GM12864 (cell line): ENCODE data around the gene AFF4.

Experiments
- DNase-seq: peaks from one replicate; pipeline ENCODE4 v3.0.0-alpha.2; 2011; ENCODE audit warnings: low read depth
- H3K4me3 ChIP-seq: 2 replicates; pipeline ENCODE4 v1.5.1; 2011; ENCODE audit warnings: mild to moderate bottlenecking, low read depth, low read length, control low read depth
- TF ChIP-seq, protein P1 (sequence below): IDR thresholded peaks from 2 replicates; pipeline ENCODE4 v1.5.1; 2011; ENCODE audit warnings: low read depth, mild to moderate bottlenecking, moderate library complexity, low read length, control low read depth, inconsistent platforms; ENCODE audit errors: missing control alignments

The AFF4 gene

DNA sequence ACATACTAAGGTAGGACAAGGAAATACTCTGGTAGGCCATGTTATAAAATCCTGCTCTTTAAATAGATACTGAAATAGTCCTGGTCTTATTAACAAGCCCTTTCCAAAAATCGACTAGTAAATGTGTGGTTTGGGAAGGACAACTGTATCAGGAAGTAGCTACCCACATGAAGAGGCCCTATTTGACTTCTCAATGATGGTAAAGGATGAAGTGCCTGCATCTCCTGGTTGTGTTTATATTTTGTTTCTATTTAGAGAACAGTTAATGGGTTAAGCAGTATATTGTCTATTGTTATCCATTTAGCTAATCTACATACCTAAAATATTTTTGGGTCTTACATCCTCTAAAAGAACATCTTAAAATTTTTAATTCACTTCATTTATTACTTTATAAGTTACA, 109.6 kb downstream of the AFF4 start:
- no peak for DNase-seq
- H3K4me3 ChIP-seq = no peak overlapping the region
- TF ChIP-seq, protein P1, sequence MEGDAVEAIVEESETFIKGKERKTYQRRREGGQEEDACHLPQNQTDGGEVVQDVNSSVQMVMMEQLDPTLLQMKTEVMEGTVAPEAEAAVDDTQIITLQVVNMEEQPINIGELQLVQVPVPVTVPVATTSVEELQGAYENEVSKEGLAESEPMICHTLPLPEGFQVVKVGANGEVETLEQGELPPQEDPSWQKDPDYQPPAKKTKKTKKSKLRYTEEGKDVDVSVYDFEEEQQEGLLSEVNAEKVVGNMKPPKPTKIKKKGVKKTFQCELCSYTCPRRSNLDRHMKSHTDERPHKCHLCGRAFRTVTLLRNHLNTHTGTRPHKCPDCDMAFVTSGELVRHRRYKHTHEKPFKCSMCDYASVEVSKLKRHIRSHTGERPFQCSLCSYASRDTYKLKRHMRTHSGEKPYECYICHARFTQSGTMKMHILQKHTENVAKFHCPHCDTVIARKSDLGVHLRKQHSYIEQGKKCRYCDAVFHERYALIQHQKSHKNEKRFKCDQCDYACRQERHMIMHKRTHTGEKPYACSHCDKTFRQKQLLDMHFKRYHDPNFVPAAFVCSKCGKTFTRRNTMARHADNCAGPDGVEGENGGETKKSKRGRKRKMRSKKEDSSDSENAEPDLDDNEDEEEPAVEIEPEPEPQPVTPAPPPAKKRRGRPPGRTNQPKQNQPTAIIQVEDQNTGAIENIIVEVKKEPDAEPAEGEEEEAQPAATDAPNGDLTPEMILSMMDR = no peak

DNA sequence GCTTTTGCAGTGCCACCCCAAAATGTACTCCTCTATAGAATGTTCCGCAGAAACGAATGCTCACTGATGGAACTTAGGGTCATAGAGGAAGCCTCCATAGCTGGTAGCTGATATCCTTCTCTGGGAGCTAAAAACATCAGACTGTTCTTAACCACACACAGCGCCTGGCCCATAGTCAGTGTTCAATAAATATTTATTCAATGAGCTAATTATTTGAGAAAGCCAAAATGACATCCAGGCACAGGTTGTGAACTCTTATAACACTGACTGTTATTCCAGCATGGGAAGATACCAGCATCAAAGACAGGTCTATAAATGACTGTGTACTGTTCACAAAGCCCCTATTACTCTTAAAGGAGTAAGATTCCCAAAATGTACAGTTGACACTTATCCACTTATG, 110.1 kb downstream of the AFF4 start:
- TF ChIP-seq, protein P1 = no peak
- DNase-seq = no peak
- no peak overlapping the region for H3K4me3 ChIP-seq

DNA sequence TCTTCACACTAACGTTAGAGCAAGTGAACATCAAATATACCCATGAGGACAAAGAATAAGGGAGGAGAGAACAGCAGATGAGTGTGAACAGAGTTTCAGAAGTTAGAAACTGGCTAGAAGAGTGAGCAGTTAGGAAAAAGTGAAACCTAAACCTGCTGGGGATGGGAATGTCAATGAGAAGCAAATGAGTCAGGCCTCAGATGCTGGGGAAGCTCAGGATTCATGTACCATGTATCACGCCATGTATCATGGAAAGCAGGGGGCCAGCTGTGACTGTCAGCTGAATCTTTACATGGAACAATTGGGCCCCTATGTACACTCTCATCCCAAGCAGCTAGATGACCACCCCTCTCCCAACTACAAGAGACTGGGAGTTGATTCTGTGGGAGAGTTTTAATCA, 113.4 kb downstream of the AFF4 start:
- no peak overlapping the region for H3K4me3 ChIP-seq
- TF ChIP-seq, protein P1 = no peak
- DNase-seq = no peak

DNA sequence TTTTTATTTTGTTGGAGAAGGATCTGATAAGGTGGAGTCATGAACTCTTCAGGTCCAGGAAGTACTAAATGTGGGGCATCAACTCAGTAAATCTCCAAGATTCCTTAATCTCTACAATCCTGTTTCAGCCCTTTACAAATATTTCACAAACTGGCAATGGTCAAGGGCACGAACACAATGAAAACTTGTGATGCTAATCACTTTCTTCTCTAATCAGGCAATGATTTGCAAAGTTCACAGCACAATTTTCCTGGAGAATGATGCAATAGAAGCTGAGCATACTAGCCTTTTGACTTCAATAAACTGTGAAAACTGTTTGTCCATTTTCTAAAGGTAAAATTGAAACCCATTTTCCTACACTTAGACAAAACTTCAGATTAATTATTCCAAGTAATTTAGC, 114.1 kb downstream of the AFF4 start:
- TF ChIP-seq, protein P1 = no peak
- no peak for DNase-seq
- no peak overlapping the region for H3K4me3 ChIP-seq

DNA sequence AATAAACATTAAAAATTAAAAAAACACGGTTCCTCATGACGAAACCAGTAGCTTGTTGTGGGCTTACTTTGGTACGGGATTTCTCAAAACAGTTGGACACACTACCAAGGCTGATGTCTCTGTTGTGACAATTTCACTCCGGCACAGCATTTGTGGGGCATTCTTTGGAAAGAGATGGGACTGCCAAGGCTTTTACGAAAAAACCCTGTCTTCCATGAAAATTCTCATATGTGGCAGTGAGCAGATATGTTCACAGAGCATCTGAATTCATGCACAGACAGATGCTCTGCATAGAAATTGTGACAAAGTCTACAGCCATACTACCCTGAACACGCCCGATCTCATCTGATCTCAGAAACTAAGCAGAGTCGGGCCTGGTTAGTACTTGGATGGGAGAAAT, 115.2 kb downstream of the AFF4 start:
- TF ChIP-seq, protein P1 = no peak

DNA sequence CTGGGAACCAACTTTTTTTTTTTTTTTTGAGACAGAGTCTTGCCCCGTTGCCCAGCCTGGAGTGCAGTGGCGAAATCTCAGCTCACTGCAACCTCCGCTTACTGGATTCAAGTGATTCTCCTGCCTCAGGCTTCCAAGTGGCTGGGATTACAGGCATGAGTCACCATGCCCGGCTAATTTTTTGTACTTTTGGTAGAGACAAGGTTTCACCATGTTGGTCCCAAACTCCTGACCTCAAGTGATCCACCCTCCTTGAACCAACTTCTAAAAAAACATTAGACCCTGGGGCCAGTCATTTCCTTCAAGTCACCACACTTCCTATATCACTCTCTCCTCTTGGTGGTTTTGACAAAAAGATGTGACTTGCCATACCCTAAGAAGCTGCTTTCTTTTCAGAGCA, 122.1 kb downstream of the AFF4 start:
- no peak overlapping the region for H3K4me3 ChIP-seq
- DNase-seq = no peak
- TF ChIP-seq, protein P1 = no peak

More for the DNA sequence above, 115.2 kb downstream of the AFF4 start:
- H3K4me3 ChIP-seq = no peak overlapping the region
- DNase-seq = no peak

DNA sequence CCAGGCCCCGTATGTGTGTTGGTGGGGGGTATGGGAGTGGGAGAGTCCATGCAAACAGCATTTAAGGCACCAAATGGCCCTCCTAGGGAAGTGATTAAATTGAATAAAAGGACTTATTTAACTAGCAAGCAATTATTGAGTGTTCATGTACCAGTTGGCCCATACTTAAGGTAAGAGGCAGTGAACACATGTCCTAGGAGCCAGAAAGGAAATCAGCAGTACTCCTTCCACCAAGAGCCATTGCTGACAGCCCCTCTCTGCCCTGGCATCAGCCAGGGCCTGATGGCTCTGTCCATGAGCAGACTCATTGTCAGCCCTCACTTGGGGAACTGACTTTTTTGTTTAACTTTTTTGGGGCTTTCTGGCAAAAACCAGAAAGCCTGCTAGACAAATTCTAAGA, 122.5 kb downstream of the AFF4 start:
- TF ChIP-seq, protein P1 = no peak
- H3K4me3 ChIP-seq = no peak overlapping the region
- no peak for DNase-seq
